Activated CD4-positive, alpha-beta T cell treated with anti-CD3 and anti-CD28 coated beads, Interleukin-2, Interleukin-4, amounts not matched to agents 100 ng/mL and 50 ng/mL, durations not matched to agents 16 hours and 8 hours (primary cell): ENCODE data around the gene NKX2-3.

Experiments used
- DNase-seq: peaks from one replicate; pipeline ENCODE4 v3.0.0-alpha.2; 2020; ENCODE audit warnings: low spot score

NKX2-3 gene

DNA sequence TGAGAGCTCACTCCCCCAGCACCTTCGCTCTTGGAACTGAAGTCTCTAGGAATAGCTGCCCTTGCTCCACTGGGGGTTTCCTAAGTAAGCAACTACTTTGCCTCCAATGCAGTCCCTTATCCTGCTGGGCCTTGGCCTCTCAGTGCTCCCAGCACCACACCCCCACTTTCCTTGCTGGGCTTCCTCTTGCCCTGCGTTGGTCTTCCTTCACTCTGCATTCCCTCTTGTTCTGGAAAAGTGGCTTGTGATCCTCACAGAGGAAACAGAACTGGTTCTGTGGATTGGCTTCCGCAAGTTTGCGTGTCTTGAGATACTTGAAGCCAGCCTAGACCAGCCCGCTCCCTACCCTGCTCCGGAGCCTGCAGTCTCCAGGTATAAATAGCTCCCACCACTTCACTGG, 6.4 kb downstream of the NKX2-3 start:
- DNase-seq = no peak

DNA sequence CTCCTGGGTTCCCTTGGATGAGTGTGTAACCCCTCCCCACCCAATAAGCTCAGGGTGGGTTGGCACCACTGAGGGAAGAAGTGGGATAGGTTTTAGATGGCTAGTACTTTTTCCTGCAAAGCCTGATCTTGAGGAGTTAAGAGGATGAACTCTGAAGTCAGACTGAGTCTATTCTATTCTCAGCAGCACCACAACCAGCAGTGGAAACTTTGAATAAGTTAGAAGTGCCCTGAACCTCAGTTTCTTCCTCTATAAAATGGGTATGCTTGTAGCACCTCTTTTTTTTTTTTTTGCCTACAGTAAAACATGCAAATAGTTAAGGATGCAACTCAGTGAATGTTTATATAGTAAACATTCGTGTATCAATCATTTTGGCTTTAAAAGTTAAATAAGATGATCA, 7.1 kb downstream of the NKX2-3 start:
- DNase-seq = no peak

- no peak for DNase-seq
Measured at GRCh38 chr10:99540306-99540656, 7.5 kb downstream of the NKX2-3 start.

DNA sequence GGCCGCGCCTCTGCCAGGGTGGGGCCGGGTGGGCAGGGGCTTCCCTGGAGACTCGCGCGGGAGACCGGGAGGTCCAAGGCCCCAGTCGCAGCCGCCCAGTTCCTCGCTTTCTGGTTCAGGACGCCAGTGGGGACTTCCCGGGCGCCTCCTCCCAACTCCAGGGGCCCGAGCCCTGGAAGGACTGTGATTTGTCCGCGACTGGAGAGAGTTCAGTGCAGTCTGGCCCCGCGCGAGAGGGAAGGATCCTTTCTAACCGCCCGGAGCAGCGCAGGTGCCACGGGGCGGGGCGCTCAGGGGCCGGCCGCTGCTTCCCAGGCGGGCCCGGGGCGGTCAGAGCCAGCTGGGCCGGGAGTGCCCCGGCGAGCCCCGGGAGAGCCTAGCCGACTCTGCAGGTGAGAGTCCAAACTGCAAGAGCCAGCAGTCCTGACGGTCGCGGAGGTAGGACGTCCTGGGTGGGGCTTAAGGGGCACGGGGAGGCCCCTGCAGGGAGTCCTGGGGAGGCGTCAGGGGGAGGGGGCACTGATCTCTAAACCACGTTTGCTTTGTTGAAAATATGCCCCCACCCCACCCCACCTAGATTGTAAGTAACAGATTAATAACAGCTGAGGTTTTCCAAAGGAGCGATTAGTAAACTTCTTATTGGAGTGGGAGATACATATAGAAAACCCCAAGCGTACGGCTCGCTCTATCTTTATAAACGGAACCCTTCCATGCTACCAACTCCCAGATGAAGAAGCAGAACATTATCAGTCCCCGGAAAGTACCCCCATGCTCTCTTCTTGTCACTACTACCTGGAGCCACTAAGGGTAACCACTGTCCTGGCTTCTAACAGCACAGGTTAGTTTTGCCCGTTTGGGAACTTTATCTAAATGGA, 8.2 kb downstream of the NKX2-3 start:
- no peak for DNase-seq

DNA sequence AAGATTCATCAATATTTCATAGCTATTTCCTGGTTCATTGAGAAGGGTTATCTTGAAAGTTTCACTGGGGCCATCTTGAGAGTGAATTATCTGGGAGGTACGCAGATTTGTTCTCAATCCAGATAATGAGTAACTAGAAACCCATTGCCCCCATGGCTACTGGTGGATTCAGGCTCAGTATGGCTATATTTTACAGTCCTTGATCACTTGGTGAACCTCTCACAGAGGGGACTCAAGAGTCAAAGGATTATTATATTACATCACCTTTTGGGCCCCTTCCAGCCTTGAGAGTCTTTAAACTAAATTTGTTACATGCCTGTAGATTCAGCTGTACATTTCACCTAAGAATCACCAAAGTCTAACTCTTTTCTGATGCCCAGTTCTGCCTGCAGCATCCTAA, 11.6 kb downstream of the NKX2-3 start:
- no peak for DNase-seq

DNA sequence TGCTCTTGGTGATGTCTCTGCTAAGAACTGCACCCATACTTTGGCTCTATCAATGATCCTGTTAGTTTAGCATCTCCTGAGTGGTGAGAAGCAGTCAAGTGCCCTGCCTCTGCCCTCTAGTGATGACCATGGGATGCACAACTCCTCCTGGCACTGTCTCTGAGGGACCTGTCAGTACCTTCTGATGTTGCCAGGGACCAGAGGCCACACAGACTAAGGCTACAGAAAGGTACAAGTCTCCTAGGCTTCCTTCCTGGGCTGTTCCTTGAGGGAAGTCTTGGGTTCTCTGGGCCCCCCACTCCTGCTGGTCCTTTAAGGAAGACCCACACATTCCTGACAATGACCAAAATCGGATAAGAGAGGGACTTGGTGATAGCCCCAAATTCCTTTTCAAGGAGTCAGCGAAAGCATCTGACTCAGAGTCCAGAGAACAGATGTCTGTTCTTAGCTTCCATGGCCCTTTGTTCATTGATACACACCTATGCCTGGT, 15.3 kb downstream of the NKX2-3 start:
- DNase-seq = no peak

DNA sequence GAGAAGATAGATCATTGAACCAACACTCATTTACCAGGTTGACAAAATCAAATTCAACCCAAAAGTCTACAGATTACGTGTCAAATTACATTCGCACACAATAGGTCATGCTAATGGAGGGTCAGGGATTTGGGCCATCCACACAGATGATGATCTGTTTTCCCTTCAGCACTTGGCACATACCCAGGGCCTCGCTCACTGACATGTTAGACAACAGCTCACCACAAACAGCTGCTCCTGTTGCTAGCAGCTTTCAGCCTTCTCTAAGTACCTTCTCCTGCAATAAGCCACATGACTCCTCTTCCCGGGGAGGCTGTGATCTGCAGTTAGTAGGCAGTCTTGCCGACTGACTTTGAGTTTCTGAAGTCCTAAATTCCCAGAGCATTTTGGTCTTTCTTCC, 18.4 kb downstream of the NKX2-3 start:
- no peak for DNase-seq

DNA sequence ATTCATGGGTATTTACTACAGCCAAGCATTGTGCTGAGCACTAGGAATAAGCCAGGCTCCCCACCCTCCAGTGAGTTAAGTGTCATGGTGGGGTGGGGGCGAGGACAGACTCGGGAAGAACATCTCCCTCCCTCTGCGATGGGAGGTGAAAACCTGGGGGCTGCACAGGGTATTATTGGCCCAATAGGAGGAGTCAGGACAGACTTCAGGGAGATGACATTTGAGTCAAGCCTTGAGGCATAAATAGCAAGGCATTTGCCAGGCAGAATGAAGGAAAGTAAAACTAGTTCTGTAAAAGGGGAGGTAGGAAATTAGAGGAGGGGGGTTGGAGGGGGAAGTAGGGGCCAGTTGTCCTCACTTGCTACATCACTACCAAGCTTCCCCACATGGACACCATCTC, 18.9 kb downstream of the NKX2-3 start:
- no peak for DNase-seq

GRCh38 chr10:99555371-99555770, 22.6 kb downstream of the NKX2-3 start:
- no peak for DNase-seq

GRCh38 chr10:99555825-99556523, 23.2 kb downstream of the NKX2-3 start:
- DNase-seq = peak; percentile 67

- DNase-seq = no peak
Measured at GRCh38 chr10:99557044-99557443, 24.3 kb downstream of the NKX2-3 start.

- DNase-seq = no peak
Measured at GRCh38 chr10:99558708-99559107, 26.0 kb downstream of the NKX2-3 start.

DNA sequence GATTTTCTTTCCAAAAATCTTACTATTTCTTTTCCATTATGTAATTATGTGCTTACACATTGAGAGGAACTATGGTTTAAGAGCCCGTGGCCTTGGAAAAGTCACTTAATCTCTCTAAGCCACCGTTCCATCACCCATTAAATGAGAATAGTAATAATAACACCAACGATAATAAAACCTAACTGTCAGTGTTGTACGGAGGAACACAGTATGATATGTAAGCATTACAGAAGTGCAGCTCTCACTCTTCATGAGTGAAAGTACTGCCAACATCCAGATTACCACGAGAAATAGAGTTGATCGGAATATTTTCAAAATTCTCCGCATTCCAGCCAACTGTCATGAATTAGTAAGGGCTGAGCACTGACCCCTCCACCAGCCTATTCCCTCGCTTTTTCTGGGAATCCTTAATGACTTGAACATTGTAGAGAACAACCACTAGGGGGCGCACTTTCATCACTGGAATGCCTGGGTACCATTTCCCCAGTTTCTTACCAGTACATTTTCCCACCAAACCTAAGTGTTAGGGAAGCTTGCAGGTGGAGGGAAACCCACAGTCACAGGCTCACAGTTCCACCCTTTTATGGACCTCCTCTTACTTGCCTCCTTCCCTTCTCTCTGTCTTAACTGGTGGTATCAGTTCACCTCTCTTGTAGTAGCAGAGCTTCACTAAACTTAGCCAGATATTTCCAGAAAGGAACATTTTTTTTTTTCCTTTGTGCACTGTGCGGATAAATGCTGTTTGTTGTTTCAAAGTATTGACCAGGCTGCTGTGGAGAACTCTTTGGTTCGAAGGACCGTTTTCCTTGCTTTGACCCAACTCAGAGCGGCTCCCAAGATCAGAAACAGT, 27.8 kb downstream of the NKX2-3 start:
- peak; percentile 34 for DNase-seq

- no peak for DNase-seq
Measured at GRCh38 chr10:99562631-99563030, 29.9 kb downstream of the NKX2-3 start.

GRCh38 chr10:99564361-99564760, 31.6 kb downstream of the NKX2-3 start:
- DNase-seq = no peak

GRCh38 chr10:99565166-99565565, 32.4 kb downstream of the NKX2-3 start:
- no peak for DNase-seq

DNA sequence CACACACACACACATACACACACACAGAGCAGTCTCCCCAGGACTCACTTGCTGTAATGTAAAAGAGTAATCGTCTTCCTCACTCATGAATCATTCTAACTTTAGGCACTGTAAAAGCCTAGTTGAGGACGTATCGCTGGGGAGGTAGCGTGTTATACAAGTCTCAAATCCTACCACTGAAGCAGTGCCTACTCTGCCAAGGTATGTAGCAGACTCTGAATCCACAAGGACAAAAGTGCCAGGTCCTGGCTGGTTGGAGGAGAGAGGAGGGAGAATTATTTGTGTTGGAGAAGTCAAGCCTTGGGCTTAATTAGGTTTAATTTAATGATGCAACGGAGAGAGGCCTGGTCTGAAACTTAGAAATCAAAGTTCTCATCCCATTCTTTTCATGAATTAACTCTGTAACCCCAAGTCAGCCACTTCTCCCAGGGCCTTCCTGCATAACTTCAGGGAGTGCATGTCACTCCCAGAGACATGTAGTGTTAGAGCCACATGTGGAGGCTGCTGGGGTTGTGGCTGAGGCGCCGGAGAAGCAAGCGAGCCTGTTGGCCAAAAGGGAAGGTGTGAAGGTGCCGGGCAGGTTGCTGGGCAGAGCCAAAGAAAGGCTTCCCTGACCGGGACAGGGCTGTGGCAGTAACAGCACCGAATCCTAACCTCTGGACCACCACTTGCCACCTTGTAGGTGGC, 36.7 kb downstream of the NKX2-3 start:
- DNase-seq = no peak

DNA sequence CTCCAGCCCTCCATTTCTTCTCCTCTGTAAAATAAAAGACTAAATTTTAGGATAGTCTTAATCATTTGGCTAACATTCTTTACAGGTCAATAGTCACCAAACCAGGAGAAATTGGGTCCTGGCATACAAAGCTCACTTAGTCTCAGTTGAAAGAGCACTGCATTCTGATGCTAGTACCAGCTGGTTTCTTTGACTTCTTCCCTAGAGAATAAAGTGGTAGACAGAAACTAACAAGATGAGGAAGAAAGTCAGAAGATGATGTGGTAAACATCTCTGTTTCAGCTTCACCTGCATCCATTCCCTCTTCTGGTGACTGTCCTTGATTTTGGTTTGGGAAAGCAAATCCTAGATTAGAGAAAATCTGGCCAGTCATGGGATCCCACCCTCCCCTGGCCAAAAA, 37.2 kb downstream of the NKX2-3 start:
- DNase-seq = no peak

DNA sequence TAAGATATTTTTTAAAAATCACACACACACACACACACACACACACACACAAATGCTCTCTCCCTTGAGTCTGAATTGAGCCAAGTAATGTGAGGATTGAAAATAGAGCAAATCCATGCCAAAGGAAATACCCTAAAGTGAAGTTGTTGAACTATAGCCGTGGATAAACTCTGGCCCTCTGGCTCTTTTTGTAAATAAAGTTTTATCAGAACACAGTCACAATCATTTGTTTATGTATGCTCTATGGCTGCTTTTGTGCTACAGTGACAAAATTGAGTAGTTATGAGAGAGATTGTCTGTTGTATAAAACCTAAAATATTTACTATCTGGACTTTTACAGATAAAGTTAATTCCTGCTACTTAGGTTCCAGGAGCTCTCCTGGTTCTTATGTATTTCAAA, 39.1 kb downstream of the NKX2-3 start:
- DNase-seq = no peak

- DNase-seq = no peak
Measured at GRCh38 chr10:99573790-99574189, 41.0 kb downstream of the NKX2-3 start.

DNA sequence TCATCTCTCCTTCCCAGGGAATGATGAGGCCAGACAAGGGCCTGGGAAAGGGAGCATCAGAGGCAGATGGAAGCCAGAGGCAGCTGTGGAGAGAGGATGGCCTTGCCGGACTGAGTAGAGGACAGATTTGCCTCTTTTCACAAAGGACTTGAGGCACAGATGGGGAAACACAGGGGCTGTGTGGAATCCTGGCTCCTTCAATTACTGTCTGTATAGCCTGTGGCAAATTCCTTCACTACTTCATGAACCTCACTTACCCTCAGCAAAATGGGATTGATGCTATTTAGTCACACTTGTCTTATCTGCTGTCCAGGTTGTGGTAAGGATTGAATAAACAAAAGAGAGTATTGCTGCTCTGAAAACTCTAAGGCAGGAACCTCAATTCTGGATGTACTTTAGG, 47.2 kb downstream of the NKX2-3 start:
- DNase-seq = no peak

DNA sequence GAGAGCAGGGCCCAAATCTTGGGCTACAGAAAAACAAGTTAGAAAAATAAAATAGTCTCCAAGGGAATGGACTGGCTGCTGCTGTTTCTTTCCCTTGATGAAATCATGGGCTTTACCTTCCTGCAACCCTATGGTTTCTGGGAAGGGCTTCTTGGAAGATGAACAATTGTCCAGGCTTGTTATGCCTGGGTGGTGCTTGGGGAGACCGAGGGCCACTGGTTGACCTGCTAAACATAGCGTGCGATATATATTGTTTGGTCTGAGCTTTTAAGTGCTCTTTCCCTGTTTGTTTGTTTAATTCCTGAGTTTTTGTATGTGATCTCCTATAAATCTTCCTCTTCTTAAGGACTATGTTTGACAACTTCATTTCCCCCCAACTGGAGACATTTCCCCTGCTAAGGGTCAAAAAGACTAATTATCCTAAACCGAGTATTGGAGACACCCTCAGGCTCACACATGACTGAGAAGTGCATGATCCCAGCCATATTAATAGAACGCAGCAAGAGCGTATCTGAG, 49.6 kb downstream of the NKX2-3 start:
- DNase-seq = no peak
